HepG2 (cell line): Measurements from ENCODE around the gene ZNF586. TPM values are rescaled to one million over a fixed set of nuclear protein-coding genes. Genes with fewer than 3 reads are reported as not detected.

Source experiments
- AGO2 ChIP-seq: fragments of 200-400 bp; formaldehyde crosslinking; optimal IDR thresholded peaks from 2 replicates; pipeline ENCODE3; 2017; ENCODE audit warnings: mild to moderate bottlenecking, low read depth, low read length, moderate library complexity
- CC2D1A ChIP-seq: sonication (generic); formaldehyde crosslinking; IDR thresholded peaks from 2 replicates; pipeline ENCODE4 v1.8.1; 2023; ENCODE audit warnings: mild to moderate bottlenecking, missing genetic modification reagents
- DNMT1 ChIP-seq: sonication (generic); formaldehyde crosslinking; IDR thresholded peaks from 2 replicates; pipeline ENCODE4 v1.5.1; 2020; ENCODE audit warnings: mild to moderate bottlenecking, missing genetic modification reagents
- HDAC1 ChIP-seq: sonication (generic); formaldehyde crosslinking; IDR thresholded peaks from 2 replicates; pipeline ENCODE4 v1.5.1; 2020; ENCODE audit warnings: mild to moderate bottlenecking, missing genetic modification reagents
- IRX3 ChIP-seq: sonication (generic); formaldehyde crosslinking; IDR thresholded peaks from 2 replicates; pipeline ENCODE4 v1.8.1; 2023; ENCODE audit warnings: mild to moderate bottlenecking, low read depth, missing genetic modification reagents, borderline replicate concordance
- PITX1 ChIP-seq: sonication (generic); formaldehyde crosslinking; IDR thresholded peaks from 2 replicates; pipeline ENCODE4 v1.5.1; 2020; ENCODE audit warnings: mild to moderate bottlenecking, missing genetic modification reagents
- RBM22 ChIP-seq: fragments of 200-400 bp; formaldehyde crosslinking; optimal IDR thresholded peaks from 2 replicates; pipeline ENCODE3; 2017; ENCODE audit warnings: mild to moderate bottlenecking, low read length, moderate library complexity
- ZC3H13 ChIP-seq: sonication (generic); formaldehyde crosslinking; IDR thresholded peaks from 2 replicates; pipeline ENCODE4 v1.8.1; 2023; ENCODE audit warnings: mild to moderate bottlenecking, missing genetic modification reagents, moderate library complexity
- ZNF124 ChIP-seq: sonication (generic); formaldehyde crosslinking; IDR thresholded peaks from 2 replicates; pipeline ENCODE4 v1.4.0; 2020; ENCODE audit warnings: missing genetic modification reagents
- ZNF160 ChIP-seq: sonication (generic); formaldehyde crosslinking; IDR thresholded peaks from 2 replicates; pipeline ENCODE4 v1.8.0; 2022; ENCODE audit warnings: mild to moderate bottlenecking, inconsistent platforms, missing genetic modification reagents
- ZNF350 ChIP-seq: sonication (generic); formaldehyde crosslinking; IDR thresholded peaks from 2 replicates; pipeline ENCODE4 v1.4.0; 2020; ENCODE audit warnings: mild to moderate bottlenecking, low read depth, missing genetic modification reagents, borderline replicate concordance
- ZNF660 ChIP-seq: sonication (generic); formaldehyde crosslinking; IDR thresholded peaks from 2 replicates; pipeline ENCODE4 v1.5.1; 2020; ENCODE audit warnings: mild to moderate bottlenecking, low read depth, missing genetic modification reagents, borderline replicate concordance
- ZNF678 ChIP-seq: sonication (generic); formaldehyde crosslinking; IDR thresholded peaks from 2 replicates; pipeline ENCODE4 v1.4.0; 2020; ENCODE audit warnings: mild to moderate bottlenecking, missing genetic modification reagents
- ZNF772 ChIP-seq: sonication (generic); formaldehyde crosslinking; IDR thresholded peaks from 2 replicates; pipeline ENCODE4 v1.5.0; 2020; ENCODE audit warnings: mild to moderate bottlenecking, missing genetic modification reagents
- ZNF790 ChIP-seq: sonication (generic); formaldehyde crosslinking; IDR thresholded peaks from 2 replicates; pipeline ENCODE4 v1.8.0; 2022; ENCODE audit warnings: missing genetic modification reagents, mild to moderate bottlenecking, borderline replicate concordance
- polyA plus RNA-seq, 8 experiments: library from polyadenylated mRNA; depleted of rRNA in 3 of 8; stranded (reverse) in 7 of 8; unstranded in 1 of 8; fragments of >200 nt; fragmentation: Illumina TruSeq in 4 of 8; extraction: Trizol in 4 of 8; gene quantifications; 2 replicates each; pipeline versions ENCODE4 v1.2.1 to v1.2.3, GENCODE V29; 2011 to 2016; ENCODE audit warnings: low read depth in 4 of 8, missing spikeins in 1 of 8, mixed read lengths in 1 of 8; ENCODE audit not compliant: insufficient read depth in 1 of 8
- total RNA-seq, 5 experiments: library from RNA; depleted of rRNA; stranded (reverse); fragments of >200 nt; fragmentation: Illumina TruSeq; extraction: Trizol; gene quantifications; 2 replicates each; pipeline ENCODE4 v1.2.3, GENCODE V29; 2016; ENCODE audit warnings: low read depth in 1 of 5
- TF ChIP-seq, protein P1 (sequence below): sonication (generic); formaldehyde crosslinking; IDR thresholded peaks from 2 replicates; pipeline ENCODE4 v1.8.1; 2022; ENCODE audit warnings: mild to moderate bottlenecking, missing genetic modification reagents
- TF ChIP-seq, protein P2 (sequence below): sonication (generic); formaldehyde crosslinking; IDR thresholded peaks from 2 replicates; pipeline ENCODE4 v1.8.1; 2023; ENCODE audit warnings: mild to moderate bottlenecking, missing genetic modification reagents
- TF ChIP-seq, protein P3 (sequence below): IDR thresholded peaks from 2 replicates; pipeline ENCODE4 v1.6.1; 2016; ENCODE audit warnings: low read depth, control low read depth
- TF ChIP-seq, protein P4 (sequence below): sonication (generic); formaldehyde crosslinking; IDR thresholded peaks from 2 replicates; pipeline ENCODE4 v1.5.0; 2020; ENCODE audit warnings: mild to moderate bottlenecking, missing genetic modification reagents
- TF ChIP-seq, protein P5 (sequence below): sonication (generic); formaldehyde crosslinking; conservative IDR thresholded peaks from 2 replicates; pipeline ENCODE4 v1.4.0; 2020; ENCODE audit warnings: missing genetic modification reagents

Gene ZNF586
- total and polyA plus RNA-seq, 2 of the 13 experiments (the other 11 are each of a cell fraction or from before 2014, with no cell fraction given), result 0.50 to 3.4 TPM

DNA sequence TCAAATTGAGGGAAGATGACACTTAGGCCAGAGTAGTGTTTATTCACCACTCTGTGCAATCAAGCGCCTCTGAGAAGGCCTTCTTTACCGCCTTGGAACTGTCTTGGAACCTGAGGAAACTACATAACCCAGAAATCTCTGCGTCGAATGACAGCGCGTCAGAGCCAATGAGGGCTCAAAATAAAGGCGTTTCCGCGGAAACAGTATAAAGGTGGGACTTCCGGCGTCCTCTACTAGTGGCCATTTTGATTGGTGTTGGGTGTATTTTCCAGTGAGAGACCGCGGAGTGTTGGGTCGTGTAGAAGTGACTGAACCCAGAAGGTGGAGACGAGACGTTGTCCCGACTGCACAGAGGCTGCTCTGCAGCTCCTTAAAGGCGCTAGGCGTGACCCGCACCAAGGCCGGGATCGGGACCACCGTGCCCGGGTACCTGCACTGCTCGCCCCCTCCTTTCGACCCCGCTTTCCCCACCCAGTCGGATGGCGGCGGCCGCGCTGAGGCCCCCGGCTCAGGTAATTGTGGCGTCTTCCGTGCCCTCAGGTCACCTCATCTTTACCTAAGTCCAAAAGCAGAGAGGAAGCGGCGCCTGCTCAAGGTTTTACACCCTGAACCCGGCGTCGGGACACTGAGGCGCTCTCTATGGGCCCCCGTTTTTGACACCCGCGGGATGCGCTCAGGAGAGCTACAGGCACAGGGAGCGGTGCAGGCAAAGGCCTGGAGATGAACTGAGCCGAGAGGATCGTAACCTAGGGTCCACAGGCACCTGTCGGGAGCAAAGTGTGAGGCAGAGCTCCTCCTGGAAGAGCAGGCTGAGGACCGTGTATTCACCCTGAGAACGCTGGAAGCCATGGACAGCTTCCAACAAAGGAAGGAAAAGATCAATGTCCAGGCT lies 22.6 kb upstream of the ZNF586 start, which contains the start of gene ZNF776 (continued):
- TF ChIP-seq, protein P1, sequence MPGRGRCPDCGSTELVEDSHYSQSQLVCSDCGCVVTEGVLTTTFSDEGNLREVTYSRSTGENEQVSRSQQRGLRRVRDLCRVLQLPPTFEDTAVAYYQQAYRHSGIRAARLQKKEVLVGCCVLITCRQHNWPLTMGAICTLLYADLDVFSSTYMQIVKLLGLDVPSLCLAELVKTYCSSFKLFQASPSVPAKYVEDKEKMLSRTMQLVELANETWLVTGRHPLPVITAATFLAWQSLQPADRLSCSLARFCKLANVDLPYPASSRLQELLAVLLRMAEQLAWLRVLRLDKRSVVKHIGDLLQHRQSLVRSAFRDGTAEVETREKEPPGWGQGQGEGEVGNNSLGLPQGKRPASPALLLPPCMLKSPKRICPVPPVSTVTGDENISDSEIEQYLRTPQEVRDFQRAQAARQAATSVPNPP (CRISPR knock-in tag), result no peak
- no peak for TF ChIP-seq ZNF790 (CRISPR knock-in tag)
- TF ChIP-seq ZNF124 (CRISPR knock-in tag), result no peak; the same call in 1 of the 2 replicates
- TF ChIP-seq, protein P2, sequence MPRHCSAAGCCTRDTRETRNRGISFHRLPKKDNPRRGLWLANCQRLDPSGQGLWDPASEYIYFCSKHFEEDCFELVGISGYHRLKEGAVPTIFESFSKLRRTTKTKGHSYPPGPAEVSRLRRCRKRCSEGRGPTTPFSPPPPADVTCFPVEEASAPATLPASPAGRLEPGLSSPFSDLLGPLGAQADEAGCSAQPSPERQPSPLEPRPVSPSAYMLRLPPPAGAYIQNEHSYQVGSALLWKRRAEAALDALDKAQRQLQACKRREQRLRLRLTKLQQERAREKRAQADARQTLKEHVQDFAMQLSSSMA (CRISPR knock-in tag), result no peak
- peak; percentile 86 for TF ChIP-seq AGO2
- TF ChIP-seq, protein P3, sequence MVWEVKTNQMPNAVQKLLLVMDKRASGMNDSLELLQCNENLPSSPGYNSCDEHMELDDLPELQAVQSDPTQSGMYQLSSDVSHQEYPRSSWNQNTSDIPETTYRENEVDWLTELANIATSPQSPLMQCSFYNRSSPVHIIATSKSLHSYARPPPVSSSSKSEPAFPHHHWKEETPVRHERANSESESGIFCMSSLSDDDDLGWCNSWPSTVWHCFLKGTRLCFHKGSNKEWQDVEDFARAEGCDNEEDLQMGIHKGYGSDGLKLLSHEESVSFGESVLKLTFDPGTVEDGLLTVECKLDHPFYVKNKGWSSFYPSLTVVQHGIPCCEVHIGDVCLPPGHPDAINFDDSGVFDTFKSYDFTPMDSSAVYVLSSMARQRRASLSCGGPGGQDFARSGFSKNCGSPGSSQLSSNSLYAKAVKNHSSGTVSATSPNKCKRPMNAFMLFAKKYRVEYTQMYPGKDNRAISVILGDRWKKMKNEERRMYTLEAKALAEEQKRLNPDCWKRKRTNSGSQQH (CRISPR knock-in tag), result no peak; the same call in 1 of the 2 replicates
- TF ChIP-seq, protein P4, sequence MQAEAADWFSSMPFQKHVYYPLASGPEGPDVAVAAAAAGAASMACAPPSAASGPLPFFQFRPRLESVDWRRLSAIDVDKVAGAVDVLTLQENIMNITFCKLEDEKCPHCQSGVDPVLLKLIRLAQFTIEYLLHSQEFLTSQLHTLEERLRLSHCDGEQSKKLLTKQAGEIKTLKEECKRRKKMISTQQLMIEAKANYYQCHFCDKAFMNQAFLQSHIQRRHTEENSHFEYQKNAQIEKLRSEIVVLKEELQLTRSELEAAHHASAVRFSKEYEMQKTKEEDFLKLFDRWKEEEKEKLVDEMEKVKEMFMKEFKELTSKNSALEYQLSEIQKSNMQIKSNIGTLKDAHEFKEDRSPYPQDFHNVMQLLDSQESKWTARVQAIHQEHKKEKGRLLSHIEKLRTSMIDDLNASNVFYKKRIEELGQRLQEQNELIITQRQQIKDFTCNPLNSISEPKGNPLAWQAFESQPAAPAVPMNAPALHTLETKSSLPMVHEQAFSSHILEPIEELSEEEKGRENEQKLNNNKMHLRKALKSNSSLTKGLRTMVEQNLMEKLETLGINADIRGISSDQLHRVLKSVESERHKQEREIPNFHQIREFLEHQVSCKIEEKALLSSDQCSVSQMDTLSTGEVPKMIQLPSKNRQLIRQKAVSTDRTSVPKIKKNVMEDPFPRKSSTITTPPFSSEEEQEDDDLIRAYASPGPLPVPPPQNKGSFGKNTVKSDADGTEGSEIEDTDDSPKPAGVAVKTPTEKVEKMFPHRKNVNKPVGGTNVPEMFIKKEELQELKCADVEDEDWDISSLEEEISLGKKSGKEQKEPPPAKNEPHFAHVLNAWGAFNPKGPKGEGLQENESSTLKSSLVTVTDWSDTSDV (CRISPR knock-in tag), result 0 out of 2 replicates have a peak, but pooled peaks have one; percentile 22
- TF ChIP-seq ZNF678 (CRISPR knock-in tag), result no peak
- no peak for TF ChIP-seq RBM22
- TF ChIP-seq ZNF660, result no peak
- TF ChIP-seq CC2D1A (CRISPR knock-in tag), result no peak
- peak; percentile 31; the same call in 1 of the 2 replicates for TF ChIP-seq PITX1 (CRISPR knock-in tag)
- no peak for TF ChIP-seq DNMT1
- TF ChIP-seq ZNF160 (CRISPR knock-in tag), result no peak
- peak; percentile 81 for TF ChIP-seq ZNF350 (CRISPR knock-in tag)
- TF ChIP-seq ZNF772 (CRISPR knock-in tag), result peak; percentile 77
- peak; percentile 48 for TF ChIP-seq HDAC1 (CRISPR knock-in tag)
- peak; percentile 68; the same call in 1 of the 2 replicates for TF ChIP-seq IRX3 (CRISPR knock-in tag)
- TF ChIP-seq ZC3H13 (CRISPR knock-in tag), result no peak
- TF ChIP-seq, protein P5, sequence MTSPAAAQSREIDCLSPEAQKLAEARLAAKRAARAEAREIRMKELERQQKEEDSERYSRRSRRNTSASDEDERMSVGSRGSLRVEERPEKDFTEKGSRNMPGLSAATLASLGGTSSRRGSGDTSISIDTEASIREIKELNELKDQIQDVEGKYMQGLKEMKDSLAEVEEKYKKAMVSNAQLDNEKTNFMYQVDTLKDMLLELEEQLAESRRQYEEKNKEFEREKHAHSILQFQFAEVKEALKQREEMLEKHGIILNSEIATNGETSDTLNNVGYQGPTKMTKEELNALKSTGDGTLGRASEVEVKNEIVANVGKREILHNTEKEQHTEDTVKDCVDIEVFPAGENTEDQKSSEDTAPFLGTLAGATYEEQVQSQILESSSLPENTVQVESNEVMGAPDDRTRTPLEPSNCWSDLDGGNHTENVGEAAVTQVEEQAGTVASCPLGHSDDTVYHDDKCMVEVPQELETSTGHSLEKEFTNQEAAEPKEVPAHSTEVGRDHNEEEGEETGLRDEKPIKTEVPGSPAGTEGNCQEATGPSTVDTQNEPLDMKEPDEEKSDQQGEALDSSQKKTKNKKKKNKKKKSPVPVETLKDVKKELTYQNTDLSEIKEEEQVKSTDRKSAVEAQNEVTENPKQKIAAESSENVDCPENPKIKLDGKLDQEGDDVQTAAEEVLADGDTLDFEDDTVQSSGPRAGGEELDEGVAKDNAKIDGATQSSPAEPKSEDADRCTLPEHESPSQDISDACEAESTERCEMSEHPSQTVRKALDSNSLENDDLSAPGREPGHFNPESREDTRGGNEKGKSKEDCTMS (CRISPR knock-in tag), result no peak
